HepG2 (cell line): ENCODE data around the gene LOC128125822.
A peak's percentile ranks its signal among the peaks of the same experiment; 100 is the strongest.

Experiments
- ARID3A ChIP-seq: IDR thresholded peaks from 2 replicates; pipeline ENCODE4 v1.6.1; 2012; ENCODE audit warnings: low read depth, low read length, improper control_type of control experiment
- BHLHE40 ChIP-seq: IDR thresholded peaks from 2 replicates; pipeline ENCODE4 v1.6.1; 2011; ENCODE audit warnings: low read length, improper control_type of control experiment
- FOXA3 ChIP-seq: IDR thresholded peaks from 2 replicates; pipeline ENCODE4 v1.6.1; 2016; ENCODE audit warnings: missing genetic modification reagents, missing compliant biosample characterization
- GATAD1 ChIP-seq: IDR thresholded peaks from 2 replicates; pipeline ENCODE4 v1.6.1; 2016; ENCODE audit warnings: missing genetic modification reagents, missing compliant biosample characterization
- HNRNPK ChIP-seq: fragments of 200-400 bp; formaldehyde crosslinking; IDR thresholded peaks from 2 replicates; pipeline ENCODE4 v1.6.1; 2018; ENCODE audit warnings: low read length, low read depth, moderate library complexity, mild to moderate bottlenecking; ENCODE audit not compliant: poor library complexity, severe bottlenecking
- HOMEZ ChIP-seq: IDR thresholded peaks from 2 replicates; pipeline ENCODE4 v1.6.1; 2016; ENCODE audit warnings: low read depth
- NBN ChIP-seq: fragments of 450-650 bp; conservative IDR thresholded peaks from 2 replicates; pipeline ENCODE4 v1.6.1; 2017
- NCOA2 ChIP-seq: sonication (generic); formaldehyde crosslinking; IDR thresholded peaks from 2 replicates; pipeline ENCODE4 v1.8.0; 2022; ENCODE audit warnings: inconsistent platforms
- NFATC3 ChIP-seq: sonication (generic); formaldehyde crosslinking; IDR thresholded peaks from 2 replicates; pipeline ENCODE4 v1.5.1; 2020; ENCODE audit warnings: mild to moderate bottlenecking, missing genetic modification reagents
- NFKBIZ ChIP-seq: IDR thresholded peaks from 2 replicates; pipeline ENCODE4 v1.6.1; 2018; ENCODE audit warnings: missing genetic modification reagents, missing compliant biosample characterization
- PHF21A ChIP-seq: sonication (generic); formaldehyde crosslinking; IDR thresholded peaks from 2 replicates; pipeline ENCODE4 v1.5.0; 2020; ENCODE audit warnings: mild to moderate bottlenecking, missing genetic modification reagents
- POLR2AphosphoS5 ChIP-seq: IDR thresholded peaks from 2 replicates; pipeline ENCODE4 v1.6.1; 2012; ENCODE audit warnings: low read depth, low read length
- PPARG ChIP-seq: conservative IDR thresholded peaks from 2 replicates; pipeline ENCODE4 v1.6.1; 2016; ENCODE audit warnings: missing biosample characterization, missing genetic modification reagents
- RARG ChIP-seq: sonication (generic); formaldehyde crosslinking; IDR thresholded peaks from 2 replicates; pipeline ENCODE4 v1.4.0; 2020; ENCODE audit warnings: low read depth, mild to moderate bottlenecking, missing genetic modification reagents
- REL ChIP-seq: sonication (generic); formaldehyde crosslinking; conservative IDR thresholded peaks from 2 replicates; pipeline ENCODE4 v1.8.0; 2022; ENCODE audit warnings: mild to moderate bottlenecking, missing genetic modification reagents, moderate library complexity
- ZBTB4 ChIP-seq: sonication (generic); formaldehyde crosslinking; IDR thresholded peaks from 2 replicates; pipeline ENCODE4 v1.4.0; 2020; ENCODE audit warnings: missing genetic modification reagents, mild to moderate bottlenecking, borderline replicate concordance
- ZFP1 ChIP-seq: IDR thresholded peaks from 2 replicates; pipeline ENCODE4 v1.6.1; 2016
- ZFP37 ChIP-seq: sonication (generic); formaldehyde crosslinking; IDR thresholded peaks from 2 replicates; pipeline ENCODE4 v1.4.0; 2020; ENCODE audit warnings: missing genetic modification reagents, borderline replicate concordance
- ZFY ChIP-seq: sonication (generic); formaldehyde crosslinking; IDR thresholded peaks from 2 replicates; pipeline ENCODE4 v1.4.0; 2020; ENCODE audit warnings: missing genetic modification reagents
- ZMYM2 ChIP-seq: sonication (generic); formaldehyde crosslinking; IDR thresholded peaks from 2 replicates; pipeline ENCODE4 v1.8.0; 2022; ENCODE audit warnings: mild to moderate bottlenecking, missing genetic modification reagents
- ZNF629 ChIP-seq: sonication (generic); formaldehyde crosslinking; conservative IDR thresholded peaks from 2 replicates; pipeline ENCODE4 v1.5.0; 2020; ENCODE audit warnings: missing genetic modification reagents
- ZNF644 ChIP-seq: IDR thresholded peaks from 2 replicates; pipeline ENCODE4 v1.6.1; 2016; ENCODE audit warnings: low read depth
- ZNF7 ChIP-seq: IDR thresholded peaks from 2 replicates; pipeline ENCODE4 v1.6.1; 2016; ENCODE audit warnings: missing biosample characterization, missing genetic modification reagents
- ZNF746 ChIP-seq: sonication (generic); formaldehyde crosslinking; IDR thresholded peaks from 2 replicates; pipeline ENCODE4 v1.8.0; 2022; ENCODE audit warnings: mild to moderate bottlenecking, missing genetic modification reagents
- ZNF772 ChIP-seq: sonication (generic); formaldehyde crosslinking; IDR thresholded peaks from 2 replicates; pipeline ENCODE4 v1.5.0; 2020; ENCODE audit warnings: mild to moderate bottlenecking, missing genetic modification reagents
- ZSCAN29 ChIP-seq: sonication (generic); formaldehyde crosslinking; conservative IDR thresholded peaks from 2 replicates; pipeline ENCODE4 v1.4.0; 2020; ENCODE audit warnings: mild to moderate bottlenecking, missing genetic modification reagents

LOC128125822 gene

GRCh38 chr6:63527658-63528514, 44.4 kb upstream of the LOC128125822 start (continued):
- TF ChIP-seq ARID3A (peak; percentile 81; the same call in 1 of the 2 replicates), ZSCAN29 (CRISPR knock-in tag) (no peak), PPARG (CRISPR knock-in tag) (peak; percentile 80), ZMYM2 (CRISPR knock-in tag) (0 out of 2 replicates have a peak, but pooled peaks have one; percentile 9), REL (CRISPR knock-in tag) (no peak), NCOA2 (CRISPR knock-in tag) (peak; percentile 96), ZNF7 (CRISPR knock-in tag) (no peak), ZFP1 (CRISPR knock-in tag) (no peak; the same call in 1 of the 2 replicates), PHF21A (CRISPR knock-in tag) (0 out of 2 replicates have a peak, but pooled peaks have one; percentile 48), ZFP37 (CRISPR knock-in tag) (peak; percentile 63; the same call in 1 of the 2 replicates), POLR2AphosphoS5 (0 out of 2 replicates have a peak, but pooled peaks have one; percentile 8), HOMEZ (CRISPR knock-in tag) (peak; percentile 98), FOXA3 (CRISPR knock-in tag) (peak; percentile 90), GATAD1 (CRISPR knock-in tag) (peak; percentile 76), ZNF772 (CRISPR knock-in tag) (peak; percentile 34; the same call in 1 of the 2 replicates), ZBTB4 (CRISPR knock-in tag) (no peak), NFATC3 (CRISPR knock-in tag) (peak; percentile 82; the same call in 1 of the 2 replicates), HNRNPK (no peak), RARG (CRISPR knock-in tag) (no peak), ZNF629 (CRISPR knock-in tag) (no peak; the same call in 1 of the 2 replicates), NBN (no peak), NFKBIZ (CRISPR knock-in tag) (peak; percentile 98), ZFY (no peak), BHLHE40 (peak; percentile 83), ZNF644 (CRISPR knock-in tag) (peak; percentile 89), ZNF746 (CRISPR knock-in tag) (no peak)
